ENCODE measurements around the gene SNAPC5.
"Not testable (repeated sequence)": the region's sequence is repeated elsewhere in the genome, so short reads cannot be mapped to it uniquely, and the experiment has no call there.

The SNAPC5 gene

GRCh38 chr15:66502491-66502890, 4.9 kb upstream of the SNAPC5 start:
- H3K4me1 Mint-ChIP-seq: peaks cover 57% of the 10 kb centered on the region
- H3K27ac Mint-ChIP-seq: peak overlapping the region; percentile 97
- peak overlapping the region; percentile 100 for H3K4me3 Mint-ChIP-seq
- no peak for ATAC-seq
- H3K36me3 Mint-ChIP-seq: peaks cover 55% of the 10 kb centered on the region
- H3K27me3 Mint-ChIP-seq: no peaks in the 10 kb centered on the region
- H3K9me3 Mint-ChIP-seq: no peaks in the 10 kb centered on the region

GRCh38 chr15:66500346-66500745, 2.8 kb upstream of the SNAPC5 start:
- Mint-ChIP-seq H3K27ac (peak overlapping the region; percentile 38), H3K4me1 (peaks cover 59% of the 10 kb centered on the region), H3K36me3 (peaks cover 55% of the 10 kb centered on the region), H3K4me3 (peak overlapping the region; percentile 9)
- ATAC-seq, H3K27me3 Mint-ChIP-seq, H3K9me3 Mint-ChIP-seq: not testable (repeated sequence)

DNA sequence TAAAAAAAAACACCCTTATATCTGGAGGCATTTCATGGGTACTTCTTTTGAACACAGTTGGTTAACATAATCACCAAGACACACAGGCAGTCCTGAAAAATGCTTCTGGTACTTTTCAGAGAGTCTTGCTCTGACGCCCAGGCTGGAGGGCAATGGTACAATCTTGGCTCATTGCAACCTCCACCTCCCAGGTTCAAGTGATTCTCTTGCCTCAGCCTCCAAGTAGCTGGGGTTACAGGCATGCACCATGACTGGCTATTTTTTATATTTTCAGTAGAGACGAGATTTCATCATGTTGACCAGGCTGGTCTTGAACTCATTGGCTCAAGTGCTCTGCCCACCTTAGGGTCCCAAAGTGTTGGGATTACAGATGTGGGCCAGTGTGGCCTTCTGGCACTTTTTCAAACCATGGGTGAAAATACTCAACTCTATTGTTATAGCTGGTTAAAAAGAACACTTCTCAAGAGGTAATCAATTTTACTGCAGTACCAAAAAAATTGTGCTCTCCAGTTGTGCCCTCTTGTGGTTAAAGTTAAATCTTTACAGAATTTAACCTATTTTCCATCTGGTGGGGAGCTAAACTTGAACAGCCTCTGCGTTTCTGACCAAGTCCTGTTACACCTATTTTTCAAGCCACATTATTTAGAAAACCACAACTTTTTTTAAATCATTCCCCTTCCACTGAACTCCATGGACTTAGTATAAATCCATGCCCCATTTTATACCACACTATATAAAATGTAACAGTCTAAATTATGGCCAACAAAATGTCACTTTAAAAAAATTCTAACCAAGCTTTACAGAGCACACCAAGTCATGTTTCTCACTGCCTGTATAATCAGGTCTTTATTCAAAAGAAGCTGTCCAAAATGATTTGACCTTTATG, 1.2 kb upstream of the SNAPC5 start:
- Mint-ChIP-seq H3K27ac (peak overlapping the region; percentile 98), H3K27me3 (no peaks in the 10 kb centered on the region), H3K9me3 (no peaks in the 10 kb centered on the region), H3K36me3 (peaks cover 54% of the 10 kb centered on the region), H3K4me3 (no peak overlapping the region), H3K4me1 (peaks cover 62% of the 10 kb centered on the region)
- no peak for ATAC-seq

DNA sequence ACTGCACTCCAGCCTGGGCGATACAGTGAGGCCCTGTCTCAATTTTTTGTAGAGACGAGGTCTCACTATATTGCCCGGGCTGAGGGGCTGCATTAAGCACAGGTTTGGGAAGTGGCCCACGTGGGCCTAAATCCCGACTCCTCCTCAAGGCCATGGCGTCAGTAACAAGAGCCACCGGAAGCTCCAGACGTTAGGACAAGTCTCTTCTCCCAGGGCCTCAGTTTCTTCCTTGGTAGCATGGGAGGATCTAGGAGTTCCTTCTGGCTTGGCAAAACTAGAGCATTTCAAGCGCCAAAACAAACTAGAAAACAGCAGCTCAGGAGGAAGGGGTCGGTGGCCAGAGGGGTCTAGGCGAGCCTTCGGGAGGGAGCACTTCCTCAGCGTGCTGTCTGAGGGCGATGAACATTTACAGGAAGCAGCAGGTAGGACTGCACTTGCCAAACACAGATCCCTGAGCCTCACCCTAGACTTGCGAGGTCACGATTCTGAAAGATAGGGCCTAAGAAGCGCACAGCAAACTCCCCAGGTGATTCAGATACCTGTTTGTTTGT, 536 bp downstream of the SNAPC5 start:
- H3K27me3 Mint-ChIP-seq: no peaks in the 10 kb centered on the region
- peak; percentile 62 for ATAC-seq
- no peaks in the 10 kb centered on the region for H3K9me3 Mint-ChIP-seq
- peak overlapping the region; percentile 98 for H3K27ac Mint-ChIP-seq
- peak overlapping the region; percentile 96 for H3K4me3 Mint-ChIP-seq
- peaks cover 51% of the 10 kb centered on the region for H3K36me3 Mint-ChIP-seq
- peaks cover 46% of the 10 kb centered on the region for H3K4me1 Mint-ChIP-seq

GRCh38 chr15:66494262-66494661, 3.3 kb downstream of the SNAPC5 start:
- H3K4me3 Mint-ChIP-seq: no peak overlapping the region
- no peaks in the 10 kb centered on the region for H3K9me3 Mint-ChIP-seq
- no peak for ATAC-seq
- peaks cover 33% of the 10 kb centered on the region for H3K4me1 Mint-ChIP-seq
- peaks cover 39% of the 10 kb centered on the region for H3K36me3 Mint-ChIP-seq
- no peaks in the 10 kb centered on the region for H3K27me3 Mint-ChIP-seq
- no peak overlapping the region for H3K27ac Mint-ChIP-seq

- ATAC-seq: no peak
- no peaks in the 10 kb centered on the region for H3K27me3 Mint-ChIP-seq
- H3K36me3 Mint-ChIP-seq: peaks cover 39% of the 10 kb centered on the region
- no peaks in the 10 kb centered on the region for H3K9me3 Mint-ChIP-seq
- no peak overlapping the region for H3K4me3 Mint-ChIP-seq
- no peak overlapping the region for H3K27ac Mint-ChIP-seq
- H3K4me1 Mint-ChIP-seq: peaks cover 18% of the 10 kb centered on the region
Measured at GRCh38 chr15:66491846-66492245, 5.7 kb downstream of the SNAPC5 start.

DNA sequence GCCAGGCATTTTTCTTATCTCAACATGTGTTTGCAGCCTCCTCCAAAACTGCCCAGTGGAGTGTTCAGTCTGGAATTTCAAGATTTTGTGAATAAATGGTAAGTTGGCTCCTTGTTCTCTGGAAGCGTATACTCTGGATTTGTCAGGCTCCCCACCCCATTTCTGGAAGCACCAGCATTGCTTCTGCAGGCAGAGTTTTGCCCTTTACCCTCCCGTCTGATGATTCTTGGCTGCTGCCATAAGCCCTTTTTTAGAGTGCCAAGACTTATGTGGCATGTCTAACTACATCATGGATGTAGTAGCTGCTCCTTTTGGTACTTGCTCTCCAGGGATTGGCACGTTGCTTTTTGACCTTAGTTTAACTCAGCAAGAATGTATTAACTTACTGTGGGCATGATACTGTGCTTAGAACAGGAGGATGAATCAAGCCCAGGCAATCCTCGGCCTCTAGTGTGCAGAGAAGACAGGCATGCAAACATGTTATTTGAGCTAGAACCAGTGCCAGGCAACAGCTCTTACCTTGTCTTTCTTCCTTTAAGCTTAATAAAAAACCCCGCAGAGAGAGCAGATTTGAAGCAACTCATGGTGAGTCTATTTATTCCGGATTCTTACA, 8.3 kb downstream of the SNAPC5 start:
- peaks cover 40% of the 10 kb centered on the region for H3K36me3 Mint-ChIP-seq
- H3K4me3 Mint-ChIP-seq: no peak overlapping the region
- H3K4me1 Mint-ChIP-seq: peaks cover 3% of the 10 kb centered on the region
- ATAC-seq: no peak
- H3K27ac Mint-ChIP-seq: peak overlapping the region; percentile 35
- H3K9me3 Mint-ChIP-seq: no peaks in the 10 kb centered on the region
- no peaks in the 10 kb centered on the region for H3K27me3 Mint-ChIP-seq

- H3K27ac Mint-ChIP-seq: no peak overlapping the region
- ATAC-seq: no peak
- H3K27me3 Mint-ChIP-seq: no peaks in the 10 kb centered on the region
- H3K9me3 Mint-ChIP-seq: no peaks in the 10 kb centered on the region
- no peak overlapping the region for H3K4me3 Mint-ChIP-seq
- H3K4me1 Mint-ChIP-seq: no peaks in the 10 kb centered on the region
- peaks cover 35% of the 10 kb centered on the region for H3K36me3 Mint-ChIP-seq
Measured at GRCh38 chr15:66488525-66488924, 9.0 kb downstream of the SNAPC5 start.

- no peak overlapping the region for H3K27ac Mint-ChIP-seq
Measured at GRCh38 chr15:66486887-66487286, 10.7 kb downstream of the SNAPC5 start.

DNA sequence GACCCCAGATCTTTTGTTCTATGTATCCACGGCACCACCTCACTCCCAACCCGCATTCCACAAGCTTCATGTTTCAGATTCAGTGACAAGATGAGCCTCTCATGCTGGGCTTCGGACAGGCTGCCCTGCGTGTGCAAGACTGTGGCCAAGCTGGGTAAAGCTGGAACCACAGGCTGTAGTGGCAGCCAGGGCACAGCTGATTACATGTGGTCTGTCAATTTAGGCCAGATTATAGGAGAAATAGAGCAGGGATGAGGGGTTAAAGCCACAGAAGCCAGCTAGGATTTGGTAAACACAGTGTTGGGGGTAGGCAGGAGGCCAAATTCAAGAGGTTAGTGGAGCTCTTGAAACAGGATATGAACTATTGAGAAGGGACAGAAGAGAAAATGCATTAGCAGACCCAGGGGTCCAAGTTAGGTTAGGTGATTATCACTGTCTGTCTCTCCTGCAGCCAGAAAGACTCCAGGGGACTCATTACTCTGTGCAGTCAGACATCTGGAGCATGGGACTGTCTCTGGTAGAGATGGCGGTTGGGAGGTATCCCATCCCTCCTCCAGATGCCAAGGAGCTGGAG, 12.9 kb downstream of the SNAPC5 start:
- no peaks in the 10 kb centered on the region for H3K27me3 Mint-ChIP-seq
- no peak for ATAC-seq
- no peaks in the 10 kb centered on the region for H3K9me3 Mint-ChIP-seq
- H3K4me3 Mint-ChIP-seq: no peak overlapping the region
- no peaks in the 10 kb centered on the region for H3K4me1 Mint-ChIP-seq
- peaks cover 50% of the 10 kb centered on the region for H3K36me3 Mint-ChIP-seq
- H3K27ac Mint-ChIP-seq: no peak overlapping the region

More at GRCh38 chr15:66486887-66487286, 10.7 kb downstream of the SNAPC5 start:
- Mint-ChIP-seq H3K36me3 (peaks cover 42% of the 10 kb centered on the region), H3K4me3 (no peak overlapping the region), H3K4me1 (no peaks in the 10 kb centered on the region), H3K27me3 (no peaks in the 10 kb centered on the region), H3K9me3 (no peaks in the 10 kb centered on the region)
- ATAC-seq: no peak

GRCh38 chr15:66483131-66483566, 14.4 kb downstream of the SNAPC5 start:
- Mint-ChIP-seq H3K36me3 (peaks cover 52% of the 10 kb centered on the region), H3K4me3 (no peak overlapping the region), H3K9me3 (no peaks in the 10 kb centered on the region), H3K4me1 (no peaks in the 10 kb centered on the region), H3K27ac (no peak overlapping the region), H3K27me3 (no peaks in the 10 kb centered on the region)
- ATAC-seq: no peak

DNA sequence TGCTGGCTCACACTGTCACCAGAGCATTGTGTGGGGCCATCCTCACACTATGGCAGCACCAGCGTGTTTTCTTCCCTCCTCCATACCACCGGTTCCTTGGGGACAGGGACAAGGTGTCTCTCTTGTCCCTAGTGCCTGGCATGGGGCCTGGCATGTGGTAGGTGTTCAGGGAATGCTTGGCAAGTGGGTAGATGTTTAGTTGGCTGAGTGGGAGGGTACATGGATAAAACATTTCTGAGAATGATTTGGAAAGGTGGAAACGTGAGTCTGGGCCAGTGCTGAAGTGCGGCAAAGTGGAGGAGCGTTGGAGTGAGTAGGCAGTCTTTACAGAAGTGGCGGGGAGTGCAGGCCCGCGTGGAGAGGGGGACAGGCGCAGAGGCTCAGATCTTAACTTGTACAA, 15.0 kb downstream of the SNAPC5 start:
- no peaks in the 10 kb centered on the region for H3K27me3 Mint-ChIP-seq
- no peak for ATAC-seq
- H3K4me1 Mint-ChIP-seq: no peaks in the 10 kb centered on the region
- no peaks in the 10 kb centered on the region for H3K9me3 Mint-ChIP-seq
- no peak overlapping the region for H3K27ac Mint-ChIP-seq
- peaks cover 45% of the 10 kb centered on the region for H3K36me3 Mint-ChIP-seq
- H3K4me3 Mint-ChIP-seq: no peak overlapping the region

DNA sequence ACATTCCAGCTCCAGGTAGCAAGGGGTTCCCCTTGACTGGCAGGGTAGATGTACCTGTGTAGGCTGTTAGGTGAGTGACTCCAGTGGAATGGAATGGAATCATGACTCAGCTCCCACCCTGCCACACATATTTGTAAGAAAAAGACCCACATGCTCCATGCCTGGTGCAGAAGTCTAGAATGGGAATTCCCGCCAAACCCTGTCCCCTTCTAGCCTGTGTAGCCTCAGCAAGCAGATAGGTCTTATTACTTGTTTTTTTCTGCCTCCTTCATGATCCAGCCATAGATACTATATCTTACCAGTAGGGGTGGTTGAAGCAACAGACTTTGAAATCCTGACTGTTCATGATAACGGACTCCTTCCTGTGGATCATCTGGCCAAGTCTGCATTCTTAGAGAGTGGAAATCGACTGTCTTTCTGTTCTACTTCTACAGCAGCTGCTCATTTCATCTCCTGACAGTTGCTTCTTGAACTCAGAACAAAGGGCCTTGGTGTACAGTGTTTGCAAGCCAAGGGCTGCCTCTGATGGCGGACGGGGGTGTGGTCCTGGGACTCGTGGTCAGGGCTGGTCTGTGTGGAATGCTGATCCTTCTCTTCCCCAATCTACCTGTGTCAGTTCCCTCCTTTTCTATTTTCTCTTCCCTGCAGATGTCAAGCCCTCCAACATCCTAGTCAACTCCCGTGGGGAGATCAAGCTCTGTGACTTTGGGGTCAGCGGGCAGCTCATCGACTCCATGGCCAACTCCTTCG, 16.3 kb downstream of the SNAPC5 start:
- no peak for ATAC-seq
- H3K27ac Mint-ChIP-seq: no peak overlapping the region
- H3K4me3 Mint-ChIP-seq: no peak overlapping the region
- peaks cover 4% of the 10 kb centered on the region for H3K4me1 Mint-ChIP-seq
- peaks cover 42% of the 10 kb centered on the region for H3K36me3 Mint-ChIP-seq
- H3K9me3 Mint-ChIP-seq: no peaks in the 10 kb centered on the region
- no peaks in the 10 kb centered on the region for H3K27me3 Mint-ChIP-seq

DNA sequence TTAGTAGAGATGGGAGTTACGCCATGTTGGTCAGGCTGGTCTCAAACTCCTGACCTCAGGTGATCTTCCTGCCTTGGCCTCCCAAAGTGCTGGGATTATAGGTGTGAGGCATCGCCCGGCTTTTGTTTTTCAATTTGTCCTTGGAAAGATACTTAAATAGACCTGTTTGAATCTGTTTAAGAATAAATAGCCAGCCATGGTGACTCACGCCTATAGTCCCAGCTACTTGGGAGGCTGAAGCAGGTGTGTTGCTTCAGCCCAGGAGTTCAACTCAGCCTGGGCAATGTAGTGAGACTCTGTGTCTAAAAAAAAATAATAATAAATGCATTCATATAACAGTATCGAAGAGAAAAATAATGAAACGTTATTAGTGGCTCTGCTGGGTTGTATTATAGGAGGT, 17.3 kb downstream of the SNAPC5 start:
- Mint-ChIP-seq H3K9me3 (no peaks in the 10 kb centered on the region), H3K27ac (no peak overlapping the region), H3K4me3 (no peak overlapping the region), H3K4me1 (peaks cover 9% of the 10 kb centered on the region), H3K27me3 (no peaks in the 10 kb centered on the region), H3K36me3 (peaks cover 46% of the 10 kb centered on the region)
- ATAC-seq: no peak

DNA sequence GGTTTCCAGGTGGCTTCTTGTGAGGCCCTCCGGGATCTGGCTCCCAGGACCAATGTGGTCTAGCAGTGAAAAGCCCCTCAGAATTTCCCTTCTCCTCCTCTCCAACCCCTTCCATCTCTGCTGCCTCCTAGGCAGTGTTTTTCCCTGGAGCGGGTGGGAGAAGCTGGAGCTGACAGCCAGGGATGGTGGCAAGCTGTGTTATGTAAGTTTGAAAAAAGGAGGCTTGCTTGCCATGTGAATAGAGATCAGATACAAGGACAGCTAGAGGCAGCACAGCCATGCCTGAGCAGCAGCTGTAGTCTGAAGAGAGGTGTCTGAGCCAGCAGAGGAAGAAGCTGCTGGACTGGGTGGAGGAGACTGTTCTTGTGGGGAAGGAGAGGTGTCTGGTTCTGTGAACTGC, 20.6 kb downstream of the SNAPC5 start:
- peak overlapping the region; percentile 64 for H3K27ac Mint-ChIP-seq
- H3K27me3 Mint-ChIP-seq: no peaks in the 10 kb centered on the region
- H3K36me3 Mint-ChIP-seq: peaks cover 32% of the 10 kb centered on the region
- ATAC-seq: no peak
- no peaks in the 10 kb centered on the region for H3K9me3 Mint-ChIP-seq
- H3K4me1 Mint-ChIP-seq: peaks cover 16% of the 10 kb centered on the region
- no peak overlapping the region for H3K4me3 Mint-ChIP-seq

Measured in stimulated activated memory B cell treated with anti-CD40 and anti-IgM and Interleukin-4, amounts not matched to agents 10 μg/mL and 1 μg/mL and 100 μg/mL, for 72 hours (primary cell).